ENCODE measurements around the gene RASA2. TPM values are rescaled to one million over a fixed set of nuclear protein-coding genes. Genes with fewer than 3 reads are reported as not detected.

RASA2 gene
- total and polyA plus RNA-seq, 11 donors, result 2.0 to 12.3 (median 3.4) TPM

DNA sequence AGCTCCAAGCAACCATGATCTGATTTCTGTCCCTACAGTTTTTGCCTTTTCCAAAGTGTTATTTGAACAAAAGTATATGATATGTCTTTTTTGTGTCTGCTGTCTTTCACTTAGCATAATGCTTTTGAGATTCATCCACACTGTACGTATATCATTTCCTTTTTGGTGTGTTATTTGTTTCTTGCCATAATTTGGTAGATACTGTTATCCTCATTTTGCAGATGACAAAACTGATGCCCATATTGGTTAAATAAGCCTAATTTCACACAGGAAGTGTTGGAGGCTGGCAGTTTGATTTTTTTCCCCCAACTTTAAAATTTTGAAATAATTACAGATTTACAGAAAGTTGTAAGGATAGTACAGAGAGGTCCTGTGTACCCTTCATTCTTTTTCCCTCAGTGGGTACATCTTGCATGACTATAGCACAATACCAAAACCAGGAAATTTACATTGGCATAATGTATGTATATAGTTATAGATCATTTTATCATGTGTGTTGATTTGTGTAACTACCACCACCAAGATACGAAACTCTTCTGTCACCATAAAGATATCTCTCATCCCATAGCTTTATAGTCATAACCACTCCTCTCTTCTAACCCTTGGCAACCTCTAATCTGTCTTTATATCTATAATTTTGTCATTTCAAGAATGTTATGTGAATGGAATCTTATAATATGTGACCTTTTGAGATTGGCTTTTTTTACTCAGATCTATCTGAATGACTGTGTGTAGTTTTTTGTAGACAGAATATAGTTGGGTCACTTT, 55.6 kb downstream of the RASA2 start:
- Histone ChIP-seq H3K27me3 (no peaks in the 10 kb centered on the region), H3K9me3 (peaks cover 0 to 27% (median 3%) of the 10 kb centered on the region in 12 donors), H3K27ac (no peak overlapping the region), H3K36me3 (peaks cover 0 to 46% (median 3%) of the 10 kb centered on the region in 9 donors), H3K4me3 (no peak overlapping the region), H3K4me1 (peaks cover 0 to 32% (median 0%) of the 10 kb centered on the region in 12 donors)
- TF ChIP-seq, protein P1, sequence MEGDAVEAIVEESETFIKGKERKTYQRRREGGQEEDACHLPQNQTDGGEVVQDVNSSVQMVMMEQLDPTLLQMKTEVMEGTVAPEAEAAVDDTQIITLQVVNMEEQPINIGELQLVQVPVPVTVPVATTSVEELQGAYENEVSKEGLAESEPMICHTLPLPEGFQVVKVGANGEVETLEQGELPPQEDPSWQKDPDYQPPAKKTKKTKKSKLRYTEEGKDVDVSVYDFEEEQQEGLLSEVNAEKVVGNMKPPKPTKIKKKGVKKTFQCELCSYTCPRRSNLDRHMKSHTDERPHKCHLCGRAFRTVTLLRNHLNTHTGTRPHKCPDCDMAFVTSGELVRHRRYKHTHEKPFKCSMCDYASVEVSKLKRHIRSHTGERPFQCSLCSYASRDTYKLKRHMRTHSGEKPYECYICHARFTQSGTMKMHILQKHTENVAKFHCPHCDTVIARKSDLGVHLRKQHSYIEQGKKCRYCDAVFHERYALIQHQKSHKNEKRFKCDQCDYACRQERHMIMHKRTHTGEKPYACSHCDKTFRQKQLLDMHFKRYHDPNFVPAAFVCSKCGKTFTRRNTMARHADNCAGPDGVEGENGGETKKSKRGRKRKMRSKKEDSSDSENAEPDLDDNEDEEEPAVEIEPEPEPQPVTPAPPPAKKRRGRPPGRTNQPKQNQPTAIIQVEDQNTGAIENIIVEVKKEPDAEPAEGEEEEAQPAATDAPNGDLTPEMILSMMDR (IDR thresholded peaks at IDR 0.05), result no peak
- no peak for TF ChIP-seq POLR2A (IDR thresholded peaks at IDR 0.05)
- ATAC-seq (no peak), DNase-seq (no peak)
- intact Hi-C loops (cut with DNase I), result loop anchor here in 1 of 10 donors (5.0 kb wide), 1 partner anchor 55 kb away; the partner anchor contains the start of gene RASA2
- WGBS, 4 donors, result 94 to 97% (median 96%) methylated on average over 2 of the region's 2 CpGs

DNA sequence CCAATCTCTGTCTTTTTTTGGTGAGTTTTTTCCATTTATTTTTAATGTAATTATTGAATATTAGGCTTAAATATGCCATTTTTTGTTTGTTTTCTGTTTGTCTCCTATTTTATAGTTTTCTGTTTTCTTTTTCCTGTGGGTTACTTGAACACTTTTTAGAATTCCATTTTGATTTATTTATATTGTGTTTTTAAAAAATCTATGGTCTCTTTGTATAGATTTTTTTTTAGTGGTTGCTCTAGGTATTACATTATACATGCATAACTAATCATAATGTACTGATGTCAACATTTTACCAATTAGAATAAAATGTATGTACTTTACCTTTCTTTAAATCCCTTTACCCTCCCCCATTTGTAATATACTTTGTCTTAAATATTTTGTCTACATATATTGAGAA, 56.2 kb downstream of the RASA2 start:
- intact Hi-C loops (cut with DNase I), result loop anchor here in 1 of 10 donors (5.0 kb wide), 1 partner anchor 56 kb away; the partner anchor contains the start of gene RASA2
- ATAC-seq (no peak), DNase-seq (no peak)
- Histone ChIP-seq H3K9me3 (peaks cover 0 to 33% (median 5%) of the 10 kb centered on the region in 12 donors), H3K4me1 (peaks cover 0 to 32% (median 0%) of the 10 kb centered on the region in 12 donors), H3K4me3 (no peak overlapping the region), H3K27ac (no peak overlapping the region), H3K36me3 (peaks cover 0 to 52% (median 3%) of the 10 kb centered on the region in 9 donors), H3K27me3 (no peaks in the 10 kb centered on the region)
- TF ChIP-seq POLR2A (IDR thresholded peaks at IDR 0.05), result no peak
- TF ChIP-seq, protein P1 (IDR thresholded peaks at IDR 0.05), result peak in 3 of 12 donors; percentile 34 to 62 (median 57)

DNA sequence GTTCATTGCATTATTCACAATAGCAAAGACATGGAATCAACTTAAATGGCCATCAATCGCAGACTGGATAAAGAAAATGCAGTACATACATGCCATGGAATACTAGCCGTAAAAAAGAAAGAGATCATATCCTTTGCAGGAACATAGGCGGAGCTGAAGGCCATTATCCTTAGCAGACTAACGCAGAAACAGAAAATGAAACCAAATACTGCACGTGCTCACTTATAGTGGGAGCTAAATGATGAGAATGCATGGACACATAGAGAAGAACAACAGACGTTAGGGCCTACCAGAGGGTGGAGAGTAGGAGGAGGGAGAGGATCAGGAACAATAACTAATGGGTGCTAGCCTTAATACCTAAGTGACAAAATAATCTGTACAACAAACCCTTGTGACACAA, 57.9 kb downstream of the RASA2 start:
- H3K4me1 ChIP-seq, result peaks cover 0 to 17% (median 0%) of the 10 kb centered on the region in 12 donors
- TF ChIP-seq, protein P1 (IDR thresholded peaks at IDR 0.05), result no peak
- no peak for TF ChIP-seq POLR2A (IDR thresholded peaks at IDR 0.05)
- ATAC-seq (peak in 2 of 4 donors; percentile 49 to 71), DNase-seq (no peak)
- H3K4me3 ChIP-seq, result no peak overlapping the region
- H3K27me3 ChIP-seq, result no peaks in the 10 kb centered on the region
- peak overlapping the region in 1 of 12 donors; percentile 50 for H3K27ac ChIP-seq
- intact Hi-C loops (cut with DNase I), result loop anchor here in 2 of 10 donors (5.0 kb wide), 2 partner anchors 57 to 62 kb away; partner anchors contain the start of gene RASA2 (in 1 of the 2)
- H3K36me3 ChIP-seq, result peaks cover 0 to 52% (median 3%) of the 10 kb centered on the region in 9 donors
- peaks cover 0 to 34% (median 5%) of the 10 kb centered on the region in 12 donors for H3K9me3 ChIP-seq
- 65 to 70% (median 67%) methylated on average over 6 of the region's 6 CpGs for WGBS, 4 donors

DNA sequence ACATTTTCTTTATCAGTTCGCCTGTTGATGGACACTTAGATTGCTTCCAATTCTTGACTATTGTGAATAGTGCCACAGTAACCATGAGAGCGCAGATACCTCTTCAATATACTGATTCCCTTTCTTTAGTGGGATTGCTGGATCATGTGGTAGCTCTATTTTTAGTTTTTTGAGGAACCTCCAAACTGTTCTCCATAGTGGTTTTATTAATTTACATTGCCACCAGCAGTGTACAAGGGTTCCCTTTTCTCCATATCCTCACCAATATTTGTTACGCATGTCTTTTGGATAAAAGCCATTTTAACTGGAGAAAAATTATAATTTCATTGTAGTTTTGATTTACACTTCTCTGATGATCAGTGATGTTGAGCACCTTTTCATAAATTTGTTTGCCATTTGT, 59.3 kb downstream of the RASA2 start:
- peaks cover 0 to 34% (median 5%) of the 10 kb centered on the region in 12 donors for H3K9me3 ChIP-seq
- H3K27me3 ChIP-seq, result no peaks in the 10 kb centered on the region
- no peak overlapping the region for H3K27ac ChIP-seq
- no peak overlapping the region for H3K4me3 ChIP-seq
- TF ChIP-seq, protein P1 (IDR thresholded peaks at IDR 0.05), result no peak
- ATAC-seq, result no peak
- H3K4me1 ChIP-seq, result peaks cover 0 to 17% (median 0%) of the 10 kb centered on the region in 12 donors
- peaks cover 0 to 52% (median 0%) of the 10 kb centered on the region in 9 donors for H3K36me3 ChIP-seq
- intact Hi-C loops (cut with DNase I), result loop anchor here in 1 of 10 donors (5.0 kb wide), 1 partner anchor 64 kb away; no protein-coding TSS in a partner anchor
- WGBS, 4 donors, result 95 to 98% (median 96%) methylated on average over 3 of the region's 3 CpGs
- DNase-seq, result no peak
